Germinal center (tissue), 1 donor: ENCODE data around the gene CREB3.
A peak's percentile ranks its signal among the peaks of the same experiment; 100 is the strongest.

ENCODE experiments used
- DNase-seq: peaks from one replicate; pipeline ENCODE4 v3.0.0; 2012; ENCODE audit warnings: mixed read lengths, low spot score

CREB3 gene

GRCh38 chr9:35726931-35727330 lies 5.5 kb upstream of the CREB3 start:
- DNase-seq: peak; percentile 59

- no peak for DNase-seq
These were observed 4.8 kb upstream of the CREB3 start for GRCh38 chr9:35727676-35728040.

- no peak for DNase-seq
These were observed 4.2 kb upstream of the CREB3 start for GRCh38 chr9:35728041-35728971.

DNA sequence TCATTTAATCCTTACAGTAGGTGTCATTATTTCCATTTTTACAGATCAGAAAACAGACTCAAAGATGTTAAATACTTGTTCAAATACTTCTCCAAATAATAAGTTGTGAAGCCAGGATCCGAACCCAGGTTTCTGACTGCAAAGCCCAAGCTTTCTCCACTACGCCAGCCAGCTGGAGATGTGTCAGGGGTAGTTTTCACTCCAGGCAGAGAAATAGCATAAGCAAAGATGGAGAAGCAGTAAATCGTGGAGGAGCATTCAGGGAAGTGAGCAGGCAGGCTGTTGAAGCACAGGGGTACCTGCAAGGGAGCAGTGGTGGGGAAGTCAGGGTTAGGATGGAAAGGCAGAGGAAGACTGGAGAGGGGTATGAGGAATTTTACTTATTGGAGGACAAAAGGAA lies 3.4 kb upstream of the CREB3 start:
- DNase-seq: no peak

DNA sequence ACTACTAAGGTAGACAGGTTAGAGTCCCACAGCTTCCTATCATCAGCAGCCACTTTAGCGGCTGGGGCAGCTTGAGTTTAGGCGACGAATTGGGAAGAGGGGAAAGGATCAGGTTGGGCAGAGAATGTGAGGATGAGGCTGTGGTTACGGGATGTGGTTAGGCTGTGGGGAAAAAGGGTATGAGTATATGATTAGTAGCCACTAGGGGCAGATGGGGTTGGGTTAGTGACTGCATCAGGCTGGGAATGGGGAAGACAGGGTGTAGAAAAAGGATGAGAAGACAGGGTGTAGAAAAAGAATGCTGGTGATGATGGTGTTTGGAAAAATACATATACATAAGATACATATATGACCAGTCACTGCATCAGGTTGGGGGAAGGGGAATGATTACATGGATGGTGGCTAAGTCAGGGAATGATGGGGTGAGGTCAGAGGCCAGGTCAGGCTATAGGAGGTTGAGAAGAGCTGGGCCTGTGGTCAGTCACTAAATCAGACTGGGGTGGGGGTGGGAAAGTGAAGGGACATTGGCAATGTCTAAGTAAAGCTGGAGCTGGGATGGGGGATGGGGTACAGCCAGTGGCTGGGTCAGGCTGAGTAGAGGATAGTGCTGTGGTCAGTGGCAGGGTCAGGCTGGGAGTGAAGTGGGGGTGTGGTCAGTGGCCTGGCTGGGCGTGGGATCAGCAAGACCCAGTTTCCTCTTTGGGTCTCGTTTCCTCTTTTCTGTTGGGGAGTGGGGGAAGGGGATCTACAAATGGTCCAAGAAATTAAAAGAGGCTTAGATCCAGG lies 2.6 kb upstream of the CREB3 start:
- peak; percentile 62 for DNase-seq

GRCh38 chr9:35730486-35730854 lies 2.0 kb upstream of the CREB3 start:
- no peak for DNase-seq

- DNase-seq: no peak
These were observed 866 bp upstream of the CREB3 start for GRCh38 chr9:35731415-35732184.

DNA sequence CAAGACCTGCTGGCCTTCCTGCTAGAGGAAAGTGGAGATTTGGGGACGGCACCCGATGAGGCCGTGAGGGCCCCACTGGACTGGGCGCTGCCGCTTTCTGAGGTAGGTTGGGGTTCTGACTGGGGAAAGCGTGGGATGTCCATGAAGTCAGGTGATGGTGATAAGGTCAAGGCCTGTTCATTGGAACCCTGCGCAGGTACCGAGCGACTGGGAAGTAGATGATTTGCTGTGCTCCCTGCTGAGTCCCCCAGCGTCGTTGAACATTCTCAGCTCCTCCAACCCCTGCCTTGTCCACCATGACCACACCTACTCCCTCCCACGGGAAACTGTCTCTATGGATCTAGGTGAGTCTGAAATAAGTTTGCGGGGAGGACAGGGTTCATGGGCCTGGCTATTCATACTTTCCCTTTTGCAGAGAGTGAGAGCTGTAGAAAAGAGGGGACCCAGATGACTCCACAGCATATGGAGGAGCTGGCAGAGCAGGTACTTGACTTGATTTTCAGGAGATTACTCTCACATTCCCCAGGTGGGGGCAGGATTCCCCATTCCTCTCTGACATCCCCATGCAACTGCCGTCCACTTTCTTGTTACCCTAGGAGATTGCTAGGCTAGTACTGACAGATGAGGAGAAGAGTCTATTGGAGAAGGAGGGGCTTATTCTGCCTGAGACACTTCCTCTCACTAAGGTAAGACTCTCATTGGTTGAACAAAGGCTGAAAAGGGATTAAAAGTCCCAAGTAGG lies 505 bp downstream of the CREB3 start:
- peak; percentile 60 for DNase-seq

DNA sequence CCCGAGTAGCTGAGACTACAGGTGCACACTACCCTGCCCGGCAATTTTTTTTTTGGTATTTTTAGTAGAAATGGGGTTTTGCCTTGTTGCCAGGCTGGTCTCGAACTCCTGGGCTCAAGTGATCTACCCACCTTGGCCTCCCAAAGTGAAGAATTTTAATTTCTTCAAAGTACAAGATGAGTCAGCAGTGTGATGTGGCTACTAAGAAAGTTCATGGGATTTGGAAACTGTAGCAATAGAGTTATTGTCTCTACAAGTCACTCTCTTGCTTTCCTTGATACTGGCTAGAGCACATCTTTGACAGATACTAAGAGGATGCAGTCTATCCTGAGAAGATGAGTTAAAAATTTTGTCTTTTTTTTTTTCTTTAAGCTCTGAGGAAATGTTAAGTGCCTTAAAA lies 1.6 kb downstream of the CREB3 start:
- DNase-seq: no peak

- peak; percentile 76 for DNase-seq
These were observed 3.8 kb downstream of the CREB3 start for GRCh38 chr9:35736201-35736633.

DNA sequence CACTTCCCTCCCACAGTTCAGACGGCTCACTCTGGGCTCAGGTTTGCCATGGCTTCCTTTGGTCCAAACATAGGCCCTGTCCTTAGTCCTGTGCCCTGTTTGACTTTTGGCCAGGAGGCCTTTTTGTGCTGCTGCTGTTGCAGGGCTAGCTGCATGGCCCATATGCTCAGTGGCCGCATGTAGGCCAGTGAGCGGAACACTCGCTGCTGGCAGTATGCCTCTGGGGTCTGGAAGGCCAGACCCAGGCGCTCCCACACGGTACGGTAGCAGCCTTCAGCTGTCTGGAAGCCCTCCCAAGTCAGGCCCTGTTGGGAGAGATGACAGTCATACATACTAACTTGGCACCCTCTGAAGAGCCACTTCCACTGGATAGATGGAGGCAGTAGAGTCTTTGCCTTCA lies 4.7 kb downstream of the CREB3 start:
- no peak for DNase-seq

DNA sequence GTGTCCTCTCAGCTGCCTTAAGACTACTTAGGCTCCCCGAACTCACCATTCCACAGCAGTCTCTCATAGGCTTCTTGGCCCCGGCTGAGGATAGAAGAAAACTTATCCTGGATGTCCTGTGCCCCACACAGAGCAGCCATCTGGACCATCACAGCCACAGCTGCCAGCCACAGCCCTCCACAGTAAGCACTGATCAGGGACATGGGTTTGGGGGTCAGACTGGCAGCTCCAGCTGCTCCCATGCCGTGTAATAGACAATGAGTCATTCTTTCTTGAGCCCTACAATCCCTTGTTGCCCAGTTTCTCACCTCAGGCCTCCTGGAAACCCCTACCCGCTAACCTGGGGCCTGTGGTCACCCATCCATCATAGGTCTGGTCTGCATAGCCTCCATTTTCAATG lies 5.7 kb downstream of the CREB3 start:
- no peak for DNase-seq

DNA sequence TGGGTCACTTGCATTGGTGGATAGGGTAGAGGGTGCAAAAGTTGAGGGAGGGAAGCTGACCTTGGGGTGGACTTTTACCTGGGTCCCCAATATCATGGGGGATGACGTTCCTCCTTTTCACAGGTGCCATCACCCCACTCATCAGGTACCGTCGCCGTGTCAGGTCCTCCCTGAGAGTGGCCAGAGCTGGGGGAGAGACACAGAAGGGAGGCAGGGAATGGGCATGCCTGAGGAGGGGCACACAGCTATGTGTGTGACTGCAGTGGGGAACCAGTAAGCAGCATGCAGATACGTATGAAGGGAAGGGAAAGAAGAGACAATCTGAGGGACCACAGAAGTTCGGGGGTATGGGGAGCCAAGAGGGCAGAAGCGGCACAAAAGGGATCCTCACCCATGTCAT lies 6.5 kb downstream of the CREB3 start:
- DNase-seq: no peak

DNA sequence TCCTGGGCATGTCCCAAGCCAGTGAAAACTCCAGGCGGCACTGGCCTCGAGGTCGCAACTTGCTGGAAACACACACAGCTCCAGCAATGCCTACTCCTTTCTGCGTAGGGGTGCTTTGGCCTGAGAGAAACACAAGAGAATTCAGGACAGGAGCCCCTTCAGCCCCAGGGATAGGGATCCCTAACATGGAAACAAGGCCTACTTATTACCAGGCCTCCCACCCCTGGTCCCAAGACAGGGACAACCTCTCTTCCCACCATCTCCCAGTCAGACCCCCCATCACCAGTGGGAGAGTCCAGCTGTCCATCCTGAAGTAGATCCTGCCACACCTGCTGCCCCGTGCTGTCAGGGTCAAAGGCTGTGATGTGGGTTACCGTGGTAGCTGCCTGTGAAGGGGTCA lies 7.8 kb downstream of the CREB3 start:
- DNase-seq: no peak

- no peak for DNase-seq
These were observed 9.3 kb downstream of the CREB3 start for GRCh38 chr9:35741740-35742139.

DNA sequence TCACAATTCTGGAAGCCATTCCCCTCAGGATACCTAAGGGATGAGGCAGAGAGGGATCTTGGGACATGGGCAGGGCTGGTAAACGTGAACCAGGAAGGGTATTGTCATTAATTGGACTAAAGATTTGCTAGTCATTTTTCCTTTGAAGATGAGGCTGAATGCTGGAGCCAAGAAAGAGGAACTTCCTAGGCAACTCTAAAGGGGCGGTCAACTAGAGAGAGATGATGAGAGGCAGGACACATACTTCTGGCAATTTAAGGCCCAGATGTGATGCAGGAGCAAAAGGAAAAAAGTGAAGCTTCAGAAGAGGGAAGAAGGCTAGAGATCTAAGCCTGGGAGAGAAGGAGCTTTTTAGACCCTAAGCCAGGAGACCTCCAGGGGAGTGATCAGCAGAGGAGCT lies 11.0 kb downstream of the CREB3 start:
- no peak for DNase-seq

DNA sequence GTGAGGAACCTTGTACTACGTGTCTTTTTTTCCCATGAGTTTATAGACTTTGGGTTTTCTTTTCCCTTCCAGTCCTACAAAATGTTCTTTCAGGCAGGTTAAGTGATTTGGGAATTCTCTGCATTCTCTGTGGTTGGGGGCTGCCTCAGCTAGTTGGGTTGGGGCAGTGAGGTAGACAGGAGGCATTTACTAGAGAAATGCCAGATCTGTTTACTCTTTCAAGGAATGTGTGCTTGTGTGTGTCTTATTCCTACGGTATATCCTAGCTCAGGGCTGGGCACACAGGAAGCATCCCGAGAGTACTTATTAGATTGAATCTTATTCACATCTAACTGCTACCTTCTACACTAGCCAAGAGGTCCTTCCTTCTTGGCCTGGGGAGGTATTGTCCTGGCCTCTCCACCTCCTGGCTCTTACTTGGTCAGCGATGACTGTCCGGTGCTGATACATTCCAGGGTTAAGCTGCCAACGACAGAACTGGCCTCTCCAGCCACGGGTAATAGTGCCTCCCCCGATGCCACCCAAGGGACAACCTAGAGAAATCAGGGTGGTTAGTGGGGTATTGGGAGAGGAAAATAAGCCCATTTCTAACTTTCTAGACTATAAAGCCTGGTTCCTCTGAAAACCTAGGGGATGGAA lies 11.5 kb downstream of the CREB3 start:
- no peak for DNase-seq

GRCh38 chr9:35745569-35745968 lies 13.1 kb downstream of the CREB3 start:
- DNase-seq: no peak

- DNase-seq: no peak
These were observed 14.1 kb downstream of the CREB3 start for GRCh38 chr9:35746583-35746982.

DNA sequence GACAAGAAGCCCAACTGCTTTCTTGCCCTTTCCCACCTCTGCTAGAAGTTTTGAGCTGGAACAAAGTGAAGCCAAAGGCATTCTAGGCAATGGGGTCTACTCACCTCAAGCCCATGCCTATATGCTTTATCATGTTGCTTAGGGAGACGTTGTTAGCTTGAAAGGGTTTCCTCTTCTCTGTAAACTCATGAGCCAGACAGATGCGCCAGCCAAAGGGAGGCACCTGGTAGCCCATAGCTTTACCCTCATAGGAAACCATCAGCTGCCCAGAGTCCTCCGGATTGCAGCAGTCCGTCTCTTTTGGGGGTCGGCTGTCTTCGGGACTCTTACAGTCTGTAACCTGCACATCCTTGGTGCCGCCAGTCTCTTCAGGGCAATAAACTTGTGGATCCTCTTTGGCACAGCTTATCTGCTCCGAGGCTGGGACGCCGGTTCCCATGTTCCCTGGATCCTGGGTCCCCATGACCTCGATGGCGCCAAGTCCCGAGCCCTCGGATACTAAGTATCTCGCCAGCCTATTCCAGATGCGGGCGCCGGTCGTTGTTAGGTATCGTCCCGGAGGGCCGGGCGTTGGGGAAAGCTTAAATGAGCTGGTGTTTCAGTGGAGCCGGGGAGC lies 15.9 kb downstream of the CREB3 start:
- no peak for DNase-seq
